GM21447 (cell line): ENCODE data around the gene CRYL1.

Source experiments
- ATAC-seq: cut with Tn5 transposase; IDR thresholded peaks from one replicate; pipeline ENCODE4 v1.9.1; 2021; ENCODE audit not compliant: unreplicated experiment

CRYL1 gene

DNA sequence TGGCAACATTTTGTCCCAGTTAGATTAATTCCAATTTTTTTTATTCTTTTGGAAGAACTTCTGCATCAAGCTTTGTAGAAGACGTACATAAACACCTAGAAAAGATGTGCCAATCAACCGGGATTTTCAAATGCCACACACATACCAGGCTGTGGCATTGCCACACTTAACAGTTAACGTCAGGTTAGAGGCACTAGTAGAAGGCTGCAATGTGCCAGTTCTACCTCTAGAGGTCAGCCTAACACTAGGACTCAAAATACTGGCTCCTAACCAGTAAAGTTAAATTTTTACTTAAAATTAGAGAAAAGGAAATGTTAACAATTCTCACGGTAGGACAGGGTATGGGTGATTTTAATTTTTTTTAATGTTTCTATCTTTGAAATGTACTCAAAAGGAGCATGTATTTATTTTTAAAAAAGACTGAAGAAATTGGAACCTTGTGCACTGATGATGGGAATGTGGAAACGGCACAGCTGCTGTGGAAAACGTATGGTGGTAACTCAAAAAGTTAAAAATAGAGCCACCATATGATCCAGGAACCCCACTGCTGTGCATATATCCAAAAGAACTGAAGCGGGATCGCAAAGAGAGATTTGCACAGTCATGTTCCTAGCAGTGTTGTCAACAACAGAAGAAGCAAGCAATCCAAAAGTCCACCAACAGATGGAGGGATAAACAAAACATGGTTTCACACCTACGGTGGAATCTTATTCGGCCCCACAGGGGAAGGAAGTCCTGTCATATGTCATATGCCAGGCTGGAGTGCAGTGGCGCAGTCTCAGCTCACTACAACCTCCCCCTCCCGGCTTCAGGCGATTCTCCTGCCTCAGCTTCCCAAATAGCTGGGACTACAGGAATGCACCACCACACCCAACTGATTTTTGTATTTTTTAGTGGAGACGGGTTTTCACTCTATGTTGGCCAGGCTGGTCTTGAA lies 30.3 kb downstream of the CRYL1 start:
- ATAC-seq: peak; percentile 76

DNA sequence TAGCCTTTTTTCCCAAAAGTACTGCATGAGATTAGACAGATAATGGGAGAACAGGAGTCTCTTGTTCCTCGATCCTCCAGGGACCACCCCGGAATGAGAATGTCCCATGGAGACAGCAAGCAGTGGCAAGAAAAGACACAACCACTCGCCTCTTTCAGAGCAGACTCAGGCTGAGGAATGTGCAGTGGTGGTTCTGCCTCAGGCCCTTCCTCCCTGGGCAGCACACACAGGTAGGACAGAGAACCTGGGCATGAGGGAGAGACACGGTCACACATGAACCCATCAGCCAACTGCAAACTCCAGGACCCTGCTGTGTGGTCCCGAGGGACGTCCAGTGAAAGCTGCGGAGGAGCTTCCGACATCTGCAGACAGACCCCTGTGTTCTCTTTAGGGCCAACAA lies 31.0 kb downstream of the CRYL1 start:
- ATAC-seq: no peak

DNA sequence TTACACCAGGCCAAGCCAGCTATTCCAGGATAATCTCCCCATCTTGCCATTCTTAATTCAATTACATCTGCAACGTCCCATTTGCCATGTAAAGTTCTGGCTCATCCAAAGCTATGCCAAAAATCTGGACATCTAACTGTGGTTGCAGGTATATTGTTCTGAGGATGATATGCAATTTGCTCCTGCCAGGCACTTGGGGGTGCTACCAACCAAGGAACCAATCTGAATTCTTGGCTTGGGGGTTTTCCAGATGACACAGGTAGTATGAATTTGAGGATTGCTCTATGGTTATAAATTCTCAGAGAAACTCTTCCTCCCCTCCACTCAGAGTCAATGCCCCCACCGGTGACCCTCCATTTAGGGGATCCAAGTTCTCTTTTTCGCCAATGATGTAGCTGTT lies 33.0 kb downstream of the CRYL1 start:
- no peak for ATAC-seq

DNA sequence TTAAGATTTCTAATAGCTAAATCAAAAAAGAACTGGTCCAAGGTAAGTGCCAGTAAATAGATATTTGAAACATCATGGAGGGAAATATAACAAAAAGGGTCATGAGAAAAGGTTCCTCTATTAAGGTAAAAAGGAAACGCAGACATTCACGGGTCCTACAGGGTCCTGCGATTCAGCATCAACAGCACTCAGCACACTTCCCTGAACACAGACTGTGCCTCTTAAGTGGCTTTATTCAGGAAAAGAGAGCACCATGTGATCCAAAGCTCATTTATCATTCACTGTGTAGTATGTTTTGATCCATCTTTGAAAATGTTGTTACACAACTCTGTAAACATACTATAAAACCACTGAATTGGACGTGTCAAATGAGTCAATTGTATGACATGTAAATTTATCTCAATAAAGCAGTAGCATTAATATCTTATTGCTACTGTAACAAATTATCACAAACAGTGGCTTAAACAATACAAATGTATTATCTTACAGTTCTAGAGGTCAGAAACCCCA lies 33.7 kb downstream of the CRYL1 start:
- no peak for ATAC-seq

DNA sequence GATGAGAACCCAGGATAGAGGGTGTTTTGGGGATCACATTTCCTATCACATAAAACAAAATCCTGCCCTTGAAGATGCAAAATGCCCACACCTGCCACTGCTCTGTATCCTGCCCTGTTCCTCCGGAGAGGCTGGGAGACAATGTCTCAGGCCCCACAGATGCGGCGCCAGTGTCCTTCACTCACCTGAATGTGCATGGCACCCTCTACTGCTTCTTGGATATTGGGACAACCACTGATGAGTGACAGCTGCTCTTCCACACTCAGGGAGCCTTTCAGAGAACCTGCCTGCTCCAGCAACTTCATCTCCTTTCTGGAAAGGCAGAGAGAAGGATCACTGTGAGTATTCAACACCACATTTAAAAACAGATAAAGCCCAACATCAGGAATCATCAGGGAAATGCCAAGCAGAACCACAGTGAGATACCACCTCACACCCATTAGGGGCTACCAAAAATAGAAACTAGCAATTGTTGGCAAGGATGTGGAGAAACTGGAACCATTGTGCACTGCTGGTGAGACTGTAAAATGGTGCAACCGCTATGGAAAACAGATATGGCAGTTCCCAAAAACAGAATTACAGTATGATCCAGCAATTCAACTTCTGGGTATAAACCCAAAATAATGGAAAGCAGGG lies 36.4 kb downstream of the CRYL1 start:
- no peak for ATAC-seq

DNA sequence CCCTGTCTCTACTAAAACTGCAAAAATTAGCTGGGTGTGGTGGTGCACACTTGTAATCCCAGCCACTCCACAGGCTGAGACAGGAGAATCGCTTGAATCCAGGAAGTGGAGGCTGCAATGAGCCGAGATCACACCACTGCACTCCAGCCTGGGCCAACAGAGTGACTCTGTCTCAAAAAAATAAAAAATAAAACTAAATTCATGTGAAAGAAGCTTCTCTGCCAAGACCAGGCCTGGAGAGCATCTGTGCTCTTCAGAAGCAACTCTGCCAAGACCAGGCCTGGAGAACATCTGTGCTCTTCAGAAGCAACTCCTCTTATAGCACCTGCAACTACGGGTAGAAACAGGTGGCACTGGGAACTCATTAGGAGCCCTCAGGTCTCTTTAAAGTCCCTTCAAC lies 37.7 kb downstream of the CRYL1 start:
- no peak for ATAC-seq

DNA sequence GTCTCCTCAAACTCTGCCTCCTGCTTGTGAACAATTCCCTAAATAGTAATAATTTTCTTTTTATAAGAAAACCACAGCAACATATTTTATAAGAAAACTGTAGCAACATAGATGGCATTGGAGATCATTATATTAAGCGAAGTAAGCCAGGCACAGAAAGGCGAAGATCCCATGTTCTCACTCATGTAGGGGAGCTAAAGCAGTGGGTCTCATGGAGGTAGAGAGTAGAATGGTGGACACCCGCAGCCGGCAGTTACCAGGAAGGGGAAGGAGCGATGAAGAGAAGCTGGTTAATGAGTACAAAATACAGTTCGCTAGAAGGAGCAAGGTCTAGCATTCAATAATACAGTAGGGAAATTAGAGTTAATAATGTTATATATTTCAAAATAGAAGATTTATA lies 42.9 kb downstream of the CRYL1 start:
- ATAC-seq: no peak

DNA sequence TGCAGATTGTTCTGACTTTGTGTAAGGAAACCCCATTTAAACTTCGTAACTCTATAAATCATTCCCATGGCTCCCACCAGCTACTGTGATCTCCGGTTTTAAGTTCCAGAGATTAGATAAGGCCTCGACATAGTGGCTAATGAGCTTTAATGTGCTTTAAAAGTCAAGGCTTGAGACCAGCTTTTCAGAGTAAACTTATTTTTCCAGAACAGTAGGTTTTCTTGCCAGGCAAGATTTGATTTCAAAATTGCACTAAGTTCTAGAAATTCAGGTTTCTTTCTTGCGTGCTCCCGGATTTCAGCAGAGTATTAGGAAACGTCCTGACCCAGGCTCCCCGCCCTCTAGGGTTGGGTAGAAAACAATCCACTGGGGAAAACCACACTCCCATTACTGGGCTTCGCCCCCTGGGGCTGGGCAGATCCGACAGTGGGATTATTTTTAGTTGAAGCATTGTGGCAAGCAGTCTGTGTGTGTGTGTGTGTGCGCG lies 43.3 kb downstream of the CRYL1 start:
- no peak for ATAC-seq

DNA sequence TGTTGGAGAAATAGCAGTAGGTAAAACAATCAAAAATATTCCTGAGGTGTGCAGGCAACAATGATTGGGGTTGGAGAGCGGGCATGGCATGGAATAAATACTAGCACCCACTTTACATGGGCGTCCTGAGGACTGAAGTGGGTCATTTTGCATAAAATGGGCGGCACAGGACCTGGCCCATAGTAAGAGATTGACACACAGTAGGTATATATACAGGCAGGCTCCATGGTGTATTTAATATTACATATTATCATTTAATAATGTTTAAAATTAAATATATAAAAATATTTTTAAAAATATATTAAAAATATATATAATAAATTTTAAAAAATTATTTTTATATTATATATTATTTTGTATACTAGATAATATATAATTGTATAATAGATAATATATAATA lies 48.3 kb downstream of the CRYL1 start:
- no peak for ATAC-seq

DNA sequence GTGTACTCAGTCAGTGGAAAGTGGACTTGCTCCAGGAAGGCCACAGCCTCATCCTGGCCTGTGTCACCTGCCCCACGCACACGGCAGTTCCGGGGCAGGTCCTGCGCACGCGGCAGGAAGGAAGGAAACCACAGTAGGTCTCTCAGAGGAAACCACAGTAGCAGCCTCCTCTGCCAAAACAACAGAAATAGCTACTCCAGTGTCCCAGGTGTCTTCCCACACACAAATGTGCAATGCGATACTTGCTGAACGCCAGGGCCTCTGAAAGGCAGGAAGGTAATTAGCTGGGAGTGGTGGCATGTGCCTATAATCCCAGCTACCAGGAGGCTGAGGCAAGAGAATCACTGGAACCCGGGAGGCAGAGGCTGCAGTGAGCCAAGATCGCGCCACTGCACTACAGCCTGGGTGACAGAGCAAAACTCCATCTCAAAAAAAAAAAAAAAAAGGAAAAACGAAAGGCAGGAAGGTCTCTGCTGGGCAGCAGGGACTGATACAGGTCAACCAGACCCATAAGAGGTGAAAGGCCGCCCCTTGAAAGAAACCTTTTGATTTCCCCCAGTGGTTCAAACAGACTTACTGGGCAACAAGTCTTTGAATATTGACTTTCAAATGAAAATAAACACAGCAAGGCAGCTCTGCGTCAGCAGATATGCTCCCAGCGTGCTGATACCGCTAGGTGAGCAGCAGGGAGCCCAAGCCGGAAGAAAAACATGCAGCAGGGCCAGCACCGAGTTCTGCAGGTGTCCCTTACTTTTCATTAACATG lies 49.5 kb downstream of the CRYL1 start:
- ATAC-seq: peak; percentile 98

DNA sequence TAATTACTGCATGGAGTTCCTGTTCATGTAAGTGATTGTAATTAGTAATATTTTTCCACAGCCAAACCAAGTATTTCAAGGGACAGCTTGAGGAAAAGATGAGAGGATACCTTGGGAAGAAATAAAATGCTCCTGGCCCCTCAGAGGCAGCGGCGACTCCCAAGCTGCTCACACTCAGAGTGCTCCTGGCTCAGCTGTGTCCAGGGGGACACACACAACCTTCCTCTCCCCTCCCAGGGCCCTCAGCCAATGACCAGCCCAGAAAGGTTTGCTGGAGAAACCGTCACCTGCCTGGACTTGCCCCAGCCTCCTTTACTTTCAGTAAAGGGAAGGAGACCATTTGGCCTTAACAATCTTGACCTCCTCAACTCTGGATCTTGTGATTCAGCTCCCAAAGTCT lies 51.1 kb downstream of the CRYL1 start:
- no peak for ATAC-seq

DNA sequence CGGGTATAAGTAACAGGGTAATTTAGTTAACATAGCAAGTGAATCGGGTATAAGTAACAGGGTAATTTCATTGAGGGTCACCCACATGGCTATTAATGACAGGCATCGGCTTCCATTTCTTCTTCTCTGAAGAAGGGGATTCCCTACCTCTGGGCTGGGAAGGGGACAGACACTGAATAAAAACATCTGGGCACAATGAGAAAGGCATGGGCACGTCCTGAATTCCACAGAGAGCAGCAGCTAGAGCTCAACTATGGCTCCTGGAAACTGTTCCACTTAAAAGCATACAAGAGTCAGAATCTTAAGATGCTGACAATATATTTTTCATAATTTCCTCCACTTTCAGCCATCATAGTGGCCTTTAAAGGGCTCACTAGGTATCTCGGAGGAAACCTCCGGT lies 51.8 kb downstream of the CRYL1 start:
- ATAC-seq: no peak

DNA sequence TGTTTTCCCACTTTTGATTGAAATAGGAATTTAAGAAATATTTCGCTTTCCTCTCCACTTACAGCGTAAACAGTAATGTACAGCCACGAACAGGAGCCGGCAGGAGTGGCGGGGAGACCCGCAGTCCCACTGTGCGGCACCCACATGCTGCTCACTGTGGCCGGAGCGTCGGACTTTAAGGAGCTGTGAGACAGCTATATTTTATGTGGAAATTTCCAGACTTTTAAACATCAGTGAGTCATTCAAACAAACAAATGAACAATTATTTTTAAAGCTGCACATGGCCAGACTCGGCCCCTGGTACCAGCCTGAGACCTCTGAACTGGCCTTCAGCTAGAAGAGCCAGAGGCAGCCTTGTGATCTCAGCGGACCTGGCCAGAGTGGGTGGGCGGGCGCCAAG lies 52.5 kb downstream of the CRYL1 start:
- no peak for ATAC-seq

DNA sequence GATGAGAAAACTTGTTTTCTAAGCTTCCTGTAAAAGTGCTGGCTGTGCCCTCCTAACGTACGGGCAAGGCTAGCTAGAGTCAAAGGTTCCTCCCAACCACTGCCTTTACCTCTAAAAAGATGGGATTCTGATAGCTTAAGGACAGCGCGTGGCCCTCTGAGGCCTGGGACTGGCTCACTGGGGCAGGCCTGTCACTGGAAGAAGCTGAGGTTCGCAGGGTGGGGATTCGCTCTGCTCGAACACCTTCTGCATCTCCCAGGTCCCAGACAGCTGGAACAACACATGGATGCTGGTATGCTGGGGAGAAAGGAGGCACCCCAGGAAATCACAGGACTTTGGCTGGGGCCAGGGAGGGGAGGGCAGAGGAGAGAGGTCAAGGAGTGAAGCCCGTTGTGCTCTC lies 53.1 kb downstream of the CRYL1 start:
- ATAC-seq: no peak

DNA sequence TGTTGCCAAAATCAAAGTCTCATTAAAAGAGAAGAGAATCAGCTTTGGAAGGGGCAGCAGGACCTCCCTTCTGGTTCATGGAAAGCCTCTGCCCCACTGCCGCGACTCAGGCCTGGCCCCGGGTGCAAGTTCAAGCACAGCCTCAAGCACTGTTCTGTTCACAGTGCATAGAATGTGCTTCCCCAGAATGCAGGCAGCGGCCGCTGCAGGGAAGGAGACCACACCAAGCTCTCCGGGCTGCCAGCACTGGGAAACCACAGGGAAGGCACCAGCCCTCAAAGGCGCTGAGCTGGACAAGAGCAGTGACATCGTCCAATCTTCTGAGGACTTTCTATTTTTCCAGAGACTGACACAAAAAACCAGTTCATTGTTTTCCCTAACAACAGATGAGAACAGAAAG lies 55.5 kb downstream of the CRYL1 start:
- ATAC-seq: no peak

DNA sequence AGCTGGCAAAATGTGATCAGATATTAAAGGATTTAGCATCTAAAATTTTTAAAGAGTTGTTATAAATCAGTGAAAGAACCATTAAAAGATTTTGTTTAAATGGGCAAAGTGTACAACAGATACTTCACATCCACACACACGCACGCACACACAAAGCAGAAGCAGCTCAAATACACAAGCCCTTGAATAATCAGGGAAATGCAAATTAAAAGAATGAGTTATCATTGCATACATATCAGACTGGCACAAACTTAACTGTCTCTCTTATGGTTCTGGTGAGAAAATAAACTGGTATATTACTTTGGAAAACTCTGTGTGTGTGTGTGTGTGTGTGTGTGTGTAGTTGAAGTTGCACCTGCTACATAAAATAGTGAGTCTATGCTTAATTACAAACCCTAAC lies 59.3 kb downstream of the CRYL1 start:
- no peak for ATAC-seq

DNA sequence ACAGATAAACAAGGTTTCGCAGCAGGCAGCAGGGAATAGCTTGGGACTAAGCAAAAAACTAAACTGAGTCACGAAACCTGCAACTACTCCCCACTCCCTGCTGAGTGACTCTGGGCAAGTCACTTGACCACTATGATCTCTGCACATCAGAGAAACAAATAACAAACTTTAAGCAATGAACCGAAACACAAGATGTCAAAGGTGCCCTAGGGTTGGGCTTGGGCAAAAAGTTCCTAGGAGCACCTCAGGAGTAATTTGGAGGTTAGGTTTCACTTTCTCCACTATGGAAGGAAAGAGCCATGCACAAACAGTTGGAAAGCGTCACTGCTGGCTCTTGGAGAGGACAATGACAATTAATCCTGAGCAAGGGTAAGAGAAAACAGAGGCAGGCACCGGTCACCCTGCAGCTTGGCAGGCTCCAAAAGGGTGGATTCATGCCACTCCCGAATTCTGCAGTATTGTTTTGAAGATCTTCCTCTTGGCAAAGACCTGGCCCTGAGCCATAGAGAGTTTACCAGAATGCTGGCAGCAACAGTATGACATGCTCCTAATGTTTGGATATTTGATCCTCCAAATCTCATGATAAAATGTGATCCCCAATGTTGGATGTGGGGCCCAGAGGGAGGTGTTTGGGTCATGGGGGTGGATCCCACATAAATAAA lies 60.3 kb downstream of the CRYL1 start:
- no peak for ATAC-seq

DNA sequence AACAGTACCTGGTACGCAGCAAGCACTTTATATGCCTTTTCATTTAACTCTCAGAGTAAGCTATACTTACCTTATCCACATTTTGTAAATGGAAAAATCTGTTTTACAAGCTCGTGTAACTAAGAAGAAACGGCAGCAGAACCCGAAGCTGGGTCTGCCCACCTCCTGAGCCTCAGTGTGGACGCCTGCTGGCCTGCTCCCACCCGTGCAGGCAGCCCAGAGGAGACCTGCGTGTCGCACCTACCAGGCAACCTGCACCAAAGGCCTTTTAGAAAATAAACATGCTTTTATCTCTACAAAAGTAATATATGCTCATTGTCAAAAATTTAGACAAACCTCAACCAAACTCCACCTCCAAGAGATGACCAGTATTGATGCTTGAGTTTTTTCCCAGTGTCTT lies 62.7 kb downstream of the CRYL1 start:
- no peak for ATAC-seq

DNA sequence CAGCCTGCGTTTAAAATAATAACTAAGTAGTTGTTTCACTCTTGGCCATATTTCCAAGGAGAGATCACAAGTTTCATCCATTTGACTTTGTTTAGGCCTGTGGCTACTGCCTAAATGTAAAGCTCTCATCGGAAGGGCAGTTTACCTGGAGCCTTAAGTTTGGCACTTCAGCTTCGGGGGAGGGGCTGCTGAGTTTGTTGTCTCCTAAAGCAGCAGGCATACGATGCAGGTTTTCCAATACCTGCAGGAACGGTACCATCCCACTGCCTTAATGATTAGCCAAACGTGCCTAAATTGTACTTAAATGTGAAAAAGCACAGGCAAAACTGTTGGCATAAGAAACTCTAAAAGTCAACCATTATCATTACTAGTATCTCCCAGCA lies 63.1 kb downstream of the CRYL1 start:
- no peak for ATAC-seq

DNA sequence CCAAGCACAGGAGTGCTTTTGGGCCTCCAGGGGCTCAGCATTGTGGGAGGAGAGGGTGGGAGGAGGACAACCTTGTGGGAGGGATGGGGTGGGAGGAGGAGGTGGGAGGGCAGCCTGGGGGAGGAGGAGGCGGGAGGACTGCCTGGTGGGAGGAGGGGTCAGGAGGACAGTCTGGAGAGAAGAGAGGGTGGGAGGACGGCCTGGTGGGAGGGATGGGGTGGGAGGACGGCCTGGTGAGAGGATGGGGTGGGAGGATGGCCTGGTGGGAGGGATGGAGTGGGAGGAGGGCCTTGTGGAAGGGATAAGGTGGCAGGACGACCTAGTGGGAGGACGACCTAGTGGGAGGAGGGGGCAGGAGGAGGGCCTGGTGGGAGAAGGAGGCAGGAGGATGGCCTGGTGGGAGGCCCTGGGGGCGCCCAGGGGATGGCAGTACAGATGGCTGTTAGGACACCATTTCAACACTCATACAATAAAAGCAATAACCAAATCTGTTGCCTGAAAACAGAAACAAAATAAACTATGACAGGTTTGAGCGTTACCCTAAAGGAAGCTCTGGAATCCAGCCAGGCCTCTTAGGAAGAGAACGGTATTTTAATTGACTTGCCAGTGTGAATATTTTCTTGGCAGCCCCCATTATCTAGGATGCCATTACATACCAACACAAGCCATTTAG lies 63.7 kb downstream of the CRYL1 start:
- no peak for ATAC-seq
